OCI-LY7 (cell line): Measurements from ENCODE around the gene TEX2. TPM values are rescaled to one million over a fixed set of nuclear protein-coding genes. Genes with fewer than 3 reads are reported as not detected.

Source experiments
- Bru-seq: library from RNA; stranded (reverse); fragments of 400-500 nt; gene quantifications from one replicate; lab custom pipeline; 2021; lab: Mats Ljungman, UMichigan
- BruChase-seq, 2 experiments: library from RNA; stranded (reverse); fragments of 400-500 nt; gene quantifications; one replicate each; lab custom pipeline; 2021; lab: Mats Ljungman, UMichigan
- BruUV-seq: library from RNA; stranded (reverse); fragments of 400-500 nt; replicated peaks from 2 replicates; lab custom pipeline; 2021; lab: Mats Ljungman, UMichigan
- CTCF ChIA-PET: fragments of 300-600 bp; sonication (Branson Sonifier 250); formaldehyde crosslinking; loops from one replicate; lab custom pipeline; 2022; ENCODE audit warnings: antibody characterized with exemption; ENCODE audit not compliant: unreplicated experiment; lab: Charles Lee
- POLR2A ChIA-PET: fragments of 300-600 bp; sonication (Branson Sonifier 250); formaldehyde crosslinking; loops from one replicate; lab custom pipeline; 2022; ENCODE audit warnings: antibody characterized with exemption; lab: Charles Lee
- DNase-seq: peaks from one replicate; pipeline ENCODE4 v3.0.0-alpha.2; 2015; ENCODE audit warnings: low spot score
- H2AFZ ChIP-seq: fragments of 200-600 bp; sonication (generic), shearing (Covaris generic); 2 replicates; pipeline ENCODE4 v1.6.1; 2014; ENCODE audit warnings: mild to moderate bottlenecking, antibody characterized with exemption, low read length, moderate library complexity
- H3K27ac ChIP-seq: fragments of 200-600 bp; sonication (generic); 2 replicates; pipeline ENCODE4 v1.5.1; 2014; ENCODE audit warnings: mixed run types, low read depth, mild to moderate bottlenecking, moderate library complexity, low read length, inconsistent platforms; ENCODE audit not compliant: poor library complexity, severe bottlenecking
- H3K36me3 ChIP-seq: fragments of 200-600 bp; sonication (generic); 2 replicates; pipeline ENCODE4 v1.6.1; 2014; ENCODE audit warnings: mild to moderate bottlenecking, antibody characterized with exemption, low read length, moderate library complexity, mixed read lengths; ENCODE audit not compliant: insufficient read depth
- H3K4me1 ChIP-seq: fragments of 200-600 bp; sonication (generic); 2 replicates; pipeline ENCODE4 v1.5.1; 2014; ENCODE audit warnings: mild to moderate bottlenecking, low read length; ENCODE audit not compliant: insufficient read depth, poor library complexity, severe bottlenecking
- H3K4me2 ChIP-seq: fragments of 200-600 bp; sonication (generic); 2 replicates; pipeline ENCODE4 v1.6.1; 2014; ENCODE audit warnings: mild to moderate bottlenecking, low read length
- H3K4me3 ChIP-seq: fragments of 200-600 bp; sonication (generic); 2 replicates; pipeline ENCODE4 v1.5.1; 2014; ENCODE audit warnings: mild to moderate bottlenecking, low read depth, low read length; ENCODE audit not compliant: poor library complexity, severe bottlenecking
- H3K79me2 ChIP-seq: fragments of 200-600 bp; sonication (generic); 2 replicates; pipeline ENCODE4 v1.6.1; 2016; ENCODE audit warnings: low read depth, mild to moderate bottlenecking, low read length, moderate library complexity, mixed read lengths; ENCODE audit not compliant: insufficient read depth
- H3K9me2 ChIP-seq: fragments of 200-600 bp; sonication (generic); 2 replicates; pipeline ENCODE4 v1.6.1; 2016; ENCODE audit warnings: mild to moderate bottlenecking, low read length, mixed read lengths; ENCODE audit not compliant: insufficient read depth
- H3K9me3 ChIP-seq: fragments of 200-600 bp; sonication (generic); 2 replicates; pipeline ENCODE4 v1.6.1; 2014; ENCODE audit warnings: mild to moderate bottlenecking, mixed run types, low read length, mixed read lengths
- H4K20me1 ChIP-seq: fragments of 200-600 bp; sonication (generic); 2 replicates; pipeline ENCODE4 v1.6.1; 2014; ENCODE audit warnings: mild to moderate bottlenecking, antibody characterized with exemption, low read length, moderate library complexity, mixed read lengths; ENCODE audit not compliant: insufficient read depth
- EZH2phosphoT487 ChIP-seq: fragments of 200-600 bp; sonication (generic); IDR thresholded peaks from 2 replicates; pipeline ENCODE4 v1.6.1; 2018; ENCODE audit warnings: low read depth, borderline replicate concordance, mild to moderate bottlenecking, mixed run types, antibody characterized with exemption, low read length, moderate library complexity, mixed read lengths
- intact Hi-C: fragments of 100-400 bp; cut with micrococcal nuclease; formaldehyde crosslinking; loops from one replicate; pipeline ENCODE4 v1.10.0; 2022; ENCODE audit not compliant: unreplicated experiment
- long read RNA-seq: library from polyadenylated mRNA; stranded (forward); transcript quantifications from one replicate; pipeline ENCODE4 v2.0.0, GENCODE V29; 2022
- total RNA-seq, 2 experiments: library from RNA; depleted of rRNA in 1 of 2; stranded (reverse); fragments of >200 nt in 1 of 2; shearing (Covaris generic) in 1 of 2; gene quantifications; 2 replicates each; pipeline ENCODE4 v1.2.3, GENCODE V29; 2014 to 2022
- TF ChIP-seq, protein P1 (sequence below): fragments of 200-600 bp; sonication (generic); conservative IDR thresholded peaks from 2 replicates; pipeline ENCODE4 v1.5.1; 2014; ENCODE audit warnings: mild to moderate bottlenecking, antibody characterized with exemption, low read length, moderate library complexity, mixed read lengths

TEX2 gene, protein sequence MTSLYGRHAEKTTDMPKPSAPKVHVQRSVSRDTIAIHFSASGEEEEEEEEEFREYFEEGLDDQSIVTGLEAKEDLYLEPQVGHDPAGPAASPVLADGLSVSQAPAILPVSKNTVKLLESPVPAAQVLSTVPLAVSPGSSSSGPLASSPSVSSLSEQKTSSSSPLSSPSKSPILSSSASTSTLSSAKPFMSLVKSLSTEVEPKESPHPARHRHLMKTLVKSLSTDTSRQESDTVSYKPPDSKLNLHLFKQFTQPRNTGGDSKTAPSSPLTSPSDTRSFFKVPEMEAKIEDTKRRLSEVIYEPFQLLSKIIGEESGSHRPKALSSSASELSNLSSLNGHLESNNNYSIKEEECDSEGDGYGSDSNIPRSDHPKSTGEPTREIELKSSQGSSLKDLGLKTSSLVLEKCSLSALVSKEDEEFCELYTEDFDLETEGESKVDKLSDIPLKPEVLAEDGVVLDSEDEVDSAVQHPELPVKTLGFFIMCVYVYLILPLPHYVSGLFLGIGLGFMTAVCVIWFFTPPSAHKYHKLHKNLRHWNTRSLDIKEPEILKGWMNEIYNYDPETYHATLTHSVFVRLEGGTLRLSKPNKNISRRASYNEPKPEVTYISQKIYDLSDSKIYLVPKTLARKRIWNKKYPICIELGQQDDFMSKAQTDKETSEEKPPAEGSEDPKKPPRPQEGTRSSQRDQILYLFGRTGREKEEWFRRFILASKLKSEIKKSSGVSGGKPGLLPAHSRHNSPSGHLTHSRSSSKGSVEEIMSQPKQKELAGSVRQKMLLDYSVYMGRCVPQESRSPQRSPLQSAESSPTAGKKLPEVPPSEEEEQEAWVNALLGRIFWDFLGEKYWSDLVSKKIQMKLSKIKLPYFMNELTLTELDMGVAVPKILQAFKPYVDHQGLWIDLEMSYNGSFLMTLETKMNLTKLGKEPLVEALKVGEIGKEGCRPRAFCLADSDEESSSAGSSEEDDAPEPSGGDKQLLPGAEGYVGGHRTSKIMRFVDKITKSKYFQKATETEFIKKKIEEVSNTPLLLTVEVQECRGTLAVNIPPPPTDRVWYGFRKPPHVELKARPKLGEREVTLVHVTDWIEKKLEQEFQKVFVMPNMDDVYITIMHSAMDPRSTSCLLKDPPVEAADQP
- 7.4 and 8.5 TPM in 2 replicates for total RNA-seq (2014; rRNA removed; shearing (Covaris generic))
- 12.4 and 13.9 TPM in 2 replicates for total RNA-seq (2022)
- Bru-seq, nascent RNA: percentile 60 among the genes with signal in this experiment
- percentile 53 among the genes with signal in this experiment for BruChase-seq, experiment 1, labeled RNA remaining after a 6-hour chase
- percentile 55 among the genes with signal in this experiment for BruChase-seq, experiment 2, labeled RNA remaining after a 2-hour chase
- long read RNA-seq, full-length matches to known transcripts: 15 of 19 reads
- long read RNA-seq, partial matches to known transcripts: 2 of 19 reads
- long read RNA-seq, other reads (novel, unspliced or antisense): 2 of 19 reads

- peaks cover 17% of the 10 kb centered on the region for H3K4me1 ChIP-seq
- DNase-seq: peak; percentile 94
- CTCF ChIA-PET: interaction anchor here (0.6 kb wide), 1 partner anchor 149 kb away, joined by 4 read pairs; no protein-coding TSS in a partner anchor
- TF ChIP-seq EZH2phosphoT487: no peak
- intact Hi-C loops: loop anchor here (1.0 kb wide), 1 partner anchor 117 kb away; no protein-coding TSS in a partner anchor
- peak within 1 kb of the TSS; percentile 97 for H2AFZ ChIP-seq
- H3K9me2 ChIP-seq: no peaks in the 10 kb centered on the region
- H3K4me3 ChIP-seq: peak within 1 kb of the TSS; percentile 92
- H3K79me2 ChIP-seq: peaks cover 11% of the 10 kb centered on the region; the same call in 1 of the 2 replicates
- peak within 1 kb of the TSS; percentile 38 for H3K27ac ChIP-seq
- no TSS peak for BruUV-seq
- peak within 1 kb of the TSS; percentile 86 for H3K4me2 ChIP-seq
- no peaks in the 10 kb centered on the region for H3K9me3 ChIP-seq
- H4K20me1 ChIP-seq: no peaks in the 10 kb centered on the region; the same call in 1 of the 2 replicates
- POLR2A ChIA-PET: interaction anchor here (0.5 to 2.5 kb wide), 5 partner anchors 15 to 598 kb away, joined by 3 to 6 read pairs (median 3); no protein-coding TSS in a partner anchor
- H3K36me3 ChIP-seq: no peaks in the 10 kb centered on the region
Observed at GRCh38 chr17:64263000-64263766, at the start of gene TEX2. Gene TEX2 (minus strand): TSS chr17:64263260. CDS start chr17:64214217, 49,043 bp downstream.

GRCh38 chr17:64309710-64310109 lies 46.6 kb upstream of the TEX2 start:
- no peak overlapping the region for H3K27ac ChIP-seq
- no peak for DNase-seq
- TF ChIP-seq EZH2phosphoT487: no peak
- TF ChIP-seq, protein P1, sequence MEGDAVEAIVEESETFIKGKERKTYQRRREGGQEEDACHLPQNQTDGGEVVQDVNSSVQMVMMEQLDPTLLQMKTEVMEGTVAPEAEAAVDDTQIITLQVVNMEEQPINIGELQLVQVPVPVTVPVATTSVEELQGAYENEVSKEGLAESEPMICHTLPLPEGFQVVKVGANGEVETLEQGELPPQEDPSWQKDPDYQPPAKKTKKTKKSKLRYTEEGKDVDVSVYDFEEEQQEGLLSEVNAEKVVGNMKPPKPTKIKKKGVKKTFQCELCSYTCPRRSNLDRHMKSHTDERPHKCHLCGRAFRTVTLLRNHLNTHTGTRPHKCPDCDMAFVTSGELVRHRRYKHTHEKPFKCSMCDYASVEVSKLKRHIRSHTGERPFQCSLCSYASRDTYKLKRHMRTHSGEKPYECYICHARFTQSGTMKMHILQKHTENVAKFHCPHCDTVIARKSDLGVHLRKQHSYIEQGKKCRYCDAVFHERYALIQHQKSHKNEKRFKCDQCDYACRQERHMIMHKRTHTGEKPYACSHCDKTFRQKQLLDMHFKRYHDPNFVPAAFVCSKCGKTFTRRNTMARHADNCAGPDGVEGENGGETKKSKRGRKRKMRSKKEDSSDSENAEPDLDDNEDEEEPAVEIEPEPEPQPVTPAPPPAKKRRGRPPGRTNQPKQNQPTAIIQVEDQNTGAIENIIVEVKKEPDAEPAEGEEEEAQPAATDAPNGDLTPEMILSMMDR: no peak
- no peak overlapping the region for H3K4me3 ChIP-seq
- H2AFZ ChIP-seq: no peak overlapping the region
- no peaks in the 10 kb centered on the region for H3K79me2 ChIP-seq
- CTCF ChIA-PET: interaction anchor here (0.7 kb wide), 1 partner anchor 109 kb away, joined by 3 read pairs; no protein-coding TSS in a partner anchor
- no TSS peak for BruUV-seq
- no peaks in the 10 kb centered on the region for H3K36me3 ChIP-seq
- H4K20me1 ChIP-seq: no peaks in the 10 kb centered on the region
- POLR2A ChIA-PET: interaction anchor here (0.6 kb wide), 1 partner anchor 118 kb away, joined by 4 read pairs; no protein-coding TSS in a partner anchor
- no peak overlapping the region for H3K4me2 ChIP-seq
- no peaks in the 10 kb centered on the region for H3K4me1 ChIP-seq
- H3K9me3 ChIP-seq: no peaks in the 10 kb centered on the region
- intact Hi-C loops: no loop called here
- no peaks in the 10 kb centered on the region for H3K9me2 ChIP-seq
